Stimulated activated effector memory CD8-positive, alpha-beta T cell treated with anti-CD3 and anti-CD28 coated beads, Interleukin-12 subunit alpha, Interleukin-12 subunit beta, amount 100 ng/mL, for 72 hours (primary cell): Measurements from ENCODE around the gene TIE1.
A peak's percentile ranks its signal among the peaks of the same experiment; 100 is the strongest.

Experiments
- ATAC-seq: fragments of 150-1000 bp; cut with Tn5 transposase; 2 replicates; pipeline ENCODE4 v1.10.0; 2021
- DNase-seq, 2 donors: peaks; one replicate each; pipeline ENCODE4 v3.0.0; 2021 to 2022; ENCODE audit warnings: low spot score in 2 of 2
- H3K27ac Mint-ChIP-seq: one replicate; pipeline ENCODE4 v1.8.0; 2022; ENCODE audit warnings: mild to moderate bottlenecking, mixed read lengths
- H3K36me3 Mint-ChIP-seq: one replicate; pipeline ENCODE4 v1.8.0; 2022; ENCODE audit warnings: mild to moderate bottlenecking, mixed read lengths
- H3K4me1 Mint-ChIP-seq: one replicate; pipeline ENCODE4 v1.8.0; 2022; ENCODE audit warnings: mixed read lengths
- H3K4me3 Mint-ChIP-seq: one replicate; pipeline ENCODE4 v1.8.0; 2022; ENCODE audit warnings: mild to moderate bottlenecking, mixed read lengths
- H3K9me3 Mint-ChIP-seq: one replicate; pipeline ENCODE4 v1.8.0; 2022; ENCODE audit warnings: mixed read lengths

The TIE1 gene

GRCh38 chr1:43300378-43301094 lies at the start of gene TIE1:
Gene TIE1 (plus strand): TSS chr1:43300982. CDS start chr1:43301072, 90 bp downstream.
- no peaks in the 10 kb centered on the region for H3K4me1 Mint-ChIP-seq
- peak within 1 kb of the TSS; percentile 60 for H3K27ac Mint-ChIP-seq
- H3K9me3 Mint-ChIP-seq, result no peaks in the 10 kb centered on the region
- no peak for ATAC-seq
- H3K36me3 Mint-ChIP-seq, result no peaks in the 10 kb centered on the region
- no peak within 1 kb of the TSS for H3K4me3 Mint-ChIP-seq
- no peak for DNase-seq

GRCh38 chr1:43251024-43251423 lies 49.8 kb upstream of the TIE1 start:
- Mint-ChIP-seq H3K4me1 (no peaks in the 10 kb centered on the region), H3K9me3 (no peaks in the 10 kb centered on the region), H3K27ac (no peak overlapping the region), H3K4me3 (no peak overlapping the region), H3K36me3 (no peaks in the 10 kb centered on the region)
- ATAC-seq (no peak), DNase-seq (no peak)

GRCh38 chr1:43252225-43252624 lies 48.6 kb upstream of the TIE1 start:
- Mint-ChIP-seq H3K9me3 (no peaks in the 10 kb centered on the region), H3K4me3 (no peak overlapping the region), H3K27ac (no peak overlapping the region), H3K36me3 (no peaks in the 10 kb centered on the region), H3K4me1 (no peaks in the 10 kb centered on the region)
- DNase-seq (no peak), ATAC-seq (no peak)

- DNase-seq, result no peak
- ATAC-seq, result peak; percentile 19
- H3K27ac Mint-ChIP-seq, result no peak overlapping the region
- no peaks in the 10 kb centered on the region for H3K9me3 Mint-ChIP-seq
- no peak overlapping the region for H3K4me3 Mint-ChIP-seq
- no peaks in the 10 kb centered on the region for H3K36me3 Mint-ChIP-seq
- no peaks in the 10 kb centered on the region for H3K4me1 Mint-ChIP-seq
Measured at GRCh38 chr1:43253173-43253572, 47.6 kb upstream of the TIE1 start.

- no peak for DNase-seq
- no peaks in the 10 kb centered on the region for H3K9me3 Mint-ChIP-seq
- no peak overlapping the region for H3K27ac Mint-ChIP-seq
- no peaks in the 10 kb centered on the region for H3K4me1 Mint-ChIP-seq
- no peaks in the 10 kb centered on the region for H3K36me3 Mint-ChIP-seq
- no peak overlapping the region for H3K4me3 Mint-ChIP-seq
- peak; percentile 31 for ATAC-seq
Measured at GRCh38 chr1:43253876-43254275, 46.9 kb upstream of the TIE1 start.

GRCh38 chr1:43255438-43256210 lies 45.2 kb upstream of the TIE1 start:
- H3K27ac Mint-ChIP-seq, result no peak overlapping the region
- no peak overlapping the region for H3K4me3 Mint-ChIP-seq
- ATAC-seq (no peak), DNase-seq (no peak)
- no peaks in the 10 kb centered on the region for H3K4me1 Mint-ChIP-seq
- H3K36me3 Mint-ChIP-seq, result no peaks in the 10 kb centered on the region
- H3K9me3 Mint-ChIP-seq, result no peaks in the 10 kb centered on the region

GRCh38 chr1:43256675-43257570 lies 43.9 kb upstream of the TIE1 start:
- H3K4me1 Mint-ChIP-seq, result no peaks in the 10 kb centered on the region
- ATAC-seq (no peak), DNase-seq (no peak)
- no peaks in the 10 kb centered on the region for H3K9me3 Mint-ChIP-seq
- H3K4me3 Mint-ChIP-seq, result no peak overlapping the region
- no peak overlapping the region for H3K27ac Mint-ChIP-seq
- no peaks in the 10 kb centered on the region for H3K36me3 Mint-ChIP-seq

- ATAC-seq (no peak), DNase-seq (no peak)
- H3K36me3 Mint-ChIP-seq, result no peaks in the 10 kb centered on the region
- H3K27ac Mint-ChIP-seq, result no peak overlapping the region
- H3K9me3 Mint-ChIP-seq, result no peaks in the 10 kb centered on the region
- no peaks in the 10 kb centered on the region for H3K4me1 Mint-ChIP-seq
- H3K4me3 Mint-ChIP-seq, result no peak overlapping the region
Measured at GRCh38 chr1:43258370-43258769, 42.4 kb upstream of the TIE1 start.

GRCh38 chr1:43265431-43265830 lies 35.4 kb upstream of the TIE1 start:
- ATAC-seq, result no peak
- Mint-ChIP-seq H3K9me3 (peaks cover 4% of the 10 kb centered on the region), H3K27ac (no peak overlapping the region), H3K4me1 (peaks cover 11% of the 10 kb centered on the region), H3K4me3 (no peak overlapping the region), H3K36me3 (no peaks in the 10 kb centered on the region)
- DNase-seq, result no peak

- no peaks in the 10 kb centered on the region for H3K36me3 Mint-ChIP-seq
- no peak overlapping the region for H3K4me3 Mint-ChIP-seq
- H3K27ac Mint-ChIP-seq, result no peak overlapping the region
- H3K9me3 Mint-ChIP-seq, result peaks cover 4% of the 10 kb centered on the region
- peaks cover 23% of the 10 kb centered on the region for H3K4me1 Mint-ChIP-seq
- DNase-seq, result no peak
- ATAC-seq, result no peak
Measured at GRCh38 chr1:43266881-43267280, 33.9 kb upstream of the TIE1 start.

GRCh38 chr1:43267291-43267805 lies 33.4 kb upstream of the TIE1 start:
- Mint-ChIP-seq H3K36me3 (no peaks in the 10 kb centered on the region), H3K4me3 (no peak overlapping the region), H3K27ac (no peak overlapping the region), H3K9me3 (peaks cover 4% of the 10 kb centered on the region), H3K4me1 (peaks cover 23% of the 10 kb centered on the region)
- DNase-seq, result no peak
- no peak for ATAC-seq

GRCh38 chr1:43267818-43268425 lies 32.9 kb upstream of the TIE1 start:
- H3K27ac Mint-ChIP-seq, result no peak overlapping the region
- no peak for DNase-seq
- no peaks in the 10 kb centered on the region for H3K36me3 Mint-ChIP-seq
- ATAC-seq, result no peak
- peaks cover 23% of the 10 kb centered on the region for H3K4me1 Mint-ChIP-seq
- H3K4me3 Mint-ChIP-seq, result no peak overlapping the region
- peaks cover 4% of the 10 kb centered on the region for H3K9me3 Mint-ChIP-seq

- Mint-ChIP-seq H3K9me3 (peaks cover 3% of the 10 kb centered on the region), H3K4me1 (peaks cover 30% of the 10 kb centered on the region), H3K27ac (no peak within 1 kb of the TSS), H3K4me3 (peak within 1 kb of the TSS; percentile 38), H3K36me3 (no peaks in the 10 kb centered on the region)
- DNase-seq (no peak), ATAC-seq (no peak)
Measured at GRCh38 chr1:43269627-43270375, 31.0 kb upstream of the TIE1 start, which contains the start of gene TMEM125. Gene TMEM125 (plus strand): TSS chr1:43269983. CDS start chr1:43272723, 2,740 bp downstream.

GRCh38 chr1:43270421-43271095 lies 30.2 kb upstream of the TIE1 start:
- Mint-ChIP-seq H3K4me1 (peaks cover 36% of the 10 kb centered on the region), H3K27ac (no peak overlapping the region), H3K9me3 (peaks cover 6% of the 10 kb centered on the region), H3K4me3 (peak overlapping the region; percentile 38), H3K36me3 (no peaks in the 10 kb centered on the region)
- no peak for DNase-seq
- ATAC-seq, result no peak
